ENCODE measurements around the gene ZNF281.

GRCh38 chr1:200368556-200368955 is 41.3 kb downstream of the ZNF281 start:
- TF ChIP-seq EP300 (IDR thresholded peaks at IDR 0.05) (no peak), CTCF (IDR thresholded peaks at IDR 0.05) (no peak), POLR2A (IDR thresholded peaks at IDR 0.05) (no peak), POLR2AphosphoS5 (IDR thresholded peaks at IDR 0.05) (no peak)

Measured in gastroesophageal sphincter (tissue), 3 donors.